ENCODE measurements around the gene ATE1.

- TF ChIP-seq CTCF (IDR thresholded peaks at IDR 0.05) (no peak), EZH2 (IDR thresholded peaks at IDR 0.05; ENCODE audit: borderline replicate concordance, insufficient read depth, low read depth, low read length, poor library complexity, severe bottlenecking) (no peak)
Observed at GRCh38 chr10:121841862-121842261, 86.0 kb downstream of the ATE1 start.

Measured in B cell (primary cell).